DND-41 (cell line): ENCODE measurements around the gene UMPS.

Source experiments
- ATAC-seq: fragments of 200-7000 bp; cut with Tn5 transposase; 3 replicates; pipeline ENCODE4 v1.9.1; 2021; ENCODE audit warnings: low read depth; ENCODE audit not compliant: insufficient read depth
- DNase-seq: peaks from one replicate; pipeline ENCODE4 v3.0.0-alpha.2; 2020
- H2AFZ ChIP-seq: 2 replicates; pipeline ENCODE4 v1.6.0; 2012; ENCODE audit warnings: low read depth, low read length
- H3K27ac ChIP-seq: 2 replicates; pipeline ENCODE4 v1.5.1; 2012; ENCODE audit warnings: low read length, inconsistent platforms
- H3K27me3 ChIP-seq: fragments of 200-600 bp; sonication (generic); 2 replicates; pipeline ENCODE4 v1.6.0; 2012; ENCODE audit warnings: low read length, mild to moderate bottlenecking, inconsistent platforms; ENCODE audit not compliant: insufficient read depth, poor library complexity
- H3K36me3 ChIP-seq: 2 replicates; pipeline ENCODE4 v1.5.1; 2012; ENCODE audit warnings: low read length, inconsistent platforms; ENCODE audit not compliant: insufficient read depth
- H3K4me1 ChIP-seq: 2 replicates; pipeline ENCODE4 v1.5.1; 2012; ENCODE audit warnings: mild to moderate bottlenecking, low read length; ENCODE audit not compliant: insufficient read depth
- H3K4me2 ChIP-seq: 2 replicates; pipeline ENCODE4 v1.6.0; 2012; ENCODE audit warnings: mild to moderate bottlenecking, moderate library complexity, low read length, inconsistent platforms; ENCODE audit not compliant: insufficient read depth
- H3K4me3 ChIP-seq, 2 experiments: fragments of 200-600 bp in 1 of 2; shearing (Covaris generic) in 1 of 2; 2 replicates each; pipeline ENCODE4 v1.5.1; 2012 to 2016; ENCODE audit warnings: inconsistent platforms in 2 of 2, low read length in 2 of 2, mild to moderate bottlenecking in 2 of 2, low read depth in 1 of 2, moderate library complexity in 1 of 2
- H3K79me2 ChIP-seq: 2 replicates; pipeline ENCODE4 v1.6.0; 2012; ENCODE audit warnings: low read length, inconsistent platforms; ENCODE audit not compliant: insufficient read depth
- H3K9ac ChIP-seq: 2 replicates; pipeline ENCODE4 v1.6.0; 2012; ENCODE audit warnings: low read depth, mild to moderate bottlenecking, inconsistent platforms, low read length, moderate library complexity
- H3K9me3 ChIP-seq: 2 replicates; pipeline ENCODE4 v1.5.1; 2012; ENCODE audit warnings: low read length, moderate library complexity, mild to moderate bottlenecking, inconsistent platforms; ENCODE audit not compliant: insufficient read depth, severe bottlenecking
- H4K20me1 ChIP-seq: 2 replicates; pipeline ENCODE4 v1.6.0; 2012; ENCODE audit warnings: low read length; ENCODE audit not compliant: insufficient read depth
- EZH2 ChIP-seq: IDR thresholded peaks from 3 replicates; pipeline ENCODE4 v1.6.1; 2012; ENCODE audit warnings: borderline replicate concordance, low read depth, mild to moderate bottlenecking, moderate library complexity, low read length, inconsistent platforms; ENCODE audit not compliant: severe bottlenecking
- TF ChIP-seq, protein P1 (sequence below): IDR thresholded peaks from 2 replicates; pipeline ENCODE4 v1.5.1; 2012; ENCODE audit warnings: borderline replicate concordance, low read length, moderate library complexity, mild to moderate bottlenecking; ENCODE audit not compliant: poor library complexity, severe bottlenecking; ENCODE audit errors: extremely low read depth

UMPS gene

DNA sequence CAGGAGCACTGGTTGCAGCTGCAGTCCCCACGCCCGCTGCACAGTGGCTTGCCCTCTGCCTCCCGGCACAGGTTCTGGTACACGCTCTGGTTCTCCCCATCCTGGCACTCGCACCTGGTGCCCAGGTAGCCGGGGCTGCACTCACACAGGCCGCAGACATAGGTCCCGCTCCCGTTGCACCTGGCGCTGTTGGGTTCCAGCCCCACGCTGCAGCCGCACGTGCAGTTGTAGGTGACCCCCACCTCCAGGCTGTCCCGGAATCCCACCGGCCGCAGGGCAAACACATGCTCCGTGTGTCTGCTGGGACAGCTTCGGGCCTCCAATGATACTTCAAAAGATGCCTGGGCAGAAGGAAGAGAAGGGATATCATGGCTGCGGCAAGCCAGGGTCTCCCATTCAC is 66.2 kb downstream of the UMPS start:
- no peaks in the 10 kb centered on the region; the same call in 1 of the 2 replicates for H4K20me1 ChIP-seq
- H3K27ac ChIP-seq = no peak overlapping the region
- H3K9ac ChIP-seq = no peak overlapping the region
- H2AFZ ChIP-seq = no peak overlapping the region
- no peak overlapping the region for H3K4me3 ChIP-seq
- no peak for DNase-seq
- H3K27me3 ChIP-seq = peaks cover 3% of the 10 kb centered on the region
- ATAC-seq = no peak
- no peaks in the 10 kb centered on the region for H3K36me3 ChIP-seq
- no peaks in the 10 kb centered on the region for H3K79me2 ChIP-seq
- no peak overlapping the region for H3K4me2 ChIP-seq
- H3K4me1 ChIP-seq = no peaks in the 10 kb centered on the region
- no peaks in the 10 kb centered on the region for H3K9me3 ChIP-seq
- TF ChIP-seq, protein P1, sequence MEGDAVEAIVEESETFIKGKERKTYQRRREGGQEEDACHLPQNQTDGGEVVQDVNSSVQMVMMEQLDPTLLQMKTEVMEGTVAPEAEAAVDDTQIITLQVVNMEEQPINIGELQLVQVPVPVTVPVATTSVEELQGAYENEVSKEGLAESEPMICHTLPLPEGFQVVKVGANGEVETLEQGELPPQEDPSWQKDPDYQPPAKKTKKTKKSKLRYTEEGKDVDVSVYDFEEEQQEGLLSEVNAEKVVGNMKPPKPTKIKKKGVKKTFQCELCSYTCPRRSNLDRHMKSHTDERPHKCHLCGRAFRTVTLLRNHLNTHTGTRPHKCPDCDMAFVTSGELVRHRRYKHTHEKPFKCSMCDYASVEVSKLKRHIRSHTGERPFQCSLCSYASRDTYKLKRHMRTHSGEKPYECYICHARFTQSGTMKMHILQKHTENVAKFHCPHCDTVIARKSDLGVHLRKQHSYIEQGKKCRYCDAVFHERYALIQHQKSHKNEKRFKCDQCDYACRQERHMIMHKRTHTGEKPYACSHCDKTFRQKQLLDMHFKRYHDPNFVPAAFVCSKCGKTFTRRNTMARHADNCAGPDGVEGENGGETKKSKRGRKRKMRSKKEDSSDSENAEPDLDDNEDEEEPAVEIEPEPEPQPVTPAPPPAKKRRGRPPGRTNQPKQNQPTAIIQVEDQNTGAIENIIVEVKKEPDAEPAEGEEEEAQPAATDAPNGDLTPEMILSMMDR = no peak
- TF ChIP-seq EZH2 = no peak

DNA sequence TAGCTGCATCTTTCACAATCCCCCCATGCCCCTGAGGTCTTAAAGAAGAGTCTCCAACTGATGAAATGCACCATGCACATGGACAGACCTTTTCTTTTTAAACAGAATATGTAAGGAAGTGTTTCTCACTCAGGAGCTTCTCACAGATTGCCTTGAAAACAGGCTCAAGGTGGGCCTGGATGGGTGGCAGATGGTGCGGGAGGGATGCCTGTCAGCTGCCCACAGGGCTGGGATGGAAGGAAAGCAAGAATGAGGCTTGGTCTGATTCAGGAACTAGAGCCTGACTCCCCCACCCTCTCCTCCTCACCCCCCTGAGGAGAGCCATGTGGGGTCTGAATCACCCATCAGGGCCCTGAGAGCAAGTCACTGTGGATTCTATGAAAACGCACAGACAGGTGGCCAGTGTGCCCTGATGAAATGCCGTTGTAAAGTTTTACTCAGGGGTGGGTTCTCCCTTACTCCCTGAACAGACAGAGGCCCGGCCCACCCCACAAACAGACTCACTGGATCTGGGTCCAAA is 67.2 kb downstream of the UMPS start:
- Histone ChIP-seq H3K36me3 (no peaks in the 10 kb centered on the region), H3K4me1 (no peaks in the 10 kb centered on the region), H3K4me3 (no peak overlapping the region), H3K9ac (no peak overlapping the region), H3K79me2 (no peaks in the 10 kb centered on the region), H3K4me2 (no peak overlapping the region), H3K9me3 (no peaks in the 10 kb centered on the region), H2AFZ (no peak overlapping the region), H4K20me1 (no peaks in the 10 kb centered on the region; the same call in 1 of the 2 replicates), H3K27ac (no peak overlapping the region), H3K27me3 (no peaks in the 10 kb centered on the region)
- ATAC-seq = no peak
- TF ChIP-seq, protein P1 = no peak
- no peak for DNase-seq
